ENCODE measurements around the gene TSSK6. TPM values are rescaled to one million over a fixed set of nuclear protein-coding genes. Genes with fewer than 3 reads are reported as not detected.

TSSK6 gene
- total RNA-seq, 1 donor from 2014 or later: 0.79 TPM

- no peak for DNase-seq (ENCODE audit: low read depth, low spot score)
These were observed 16.8 kb upstream of the TSSK6 start for GRCh38 chr19:19531951-19532805.

GRCh38 chr19:19530889-19531288 lies 15.5 kb upstream of the TSSK6 start:
- DNase-seq (ENCODE audit: low read depth, low spot score): no peak

- no peak for DNase-seq (ENCODE audit: low read depth, low spot score)
These were observed 15.1 kb upstream of the TSSK6 start for GRCh38 chr19:19530423-19530804.

- DNase-seq (ENCODE audit: low read depth, low spot score): no peak
These were observed 14.6 kb upstream of the TSSK6 start for GRCh38 chr19:19529783-19530422.

GRCh38 chr19:19528721-19529490 lies 13.6 kb upstream of the TSSK6 start, which contains the start of gene YJEFN3:
TSS of gene YJEFN3 (plus strand) at chr19:19528911. CDS start at chr19:19528933, 22 bp downstream.
- DNase-seq (ENCODE audit: low read depth, low spot score): no peak

GRCh38 chr19:19527674-19528625 lies 12.6 kb upstream of the TSSK6 start:
- DNase-seq (ENCODE audit: low read depth, low spot score): no peak

GRCh38 chr19:19527371-19527656 lies 12.0 kb upstream of the TSSK6 start:
- no peak for DNase-seq (ENCODE audit: low read depth, low spot score)

- DNase-seq (ENCODE audit: low read depth, low spot score): no peak
These were observed 11.4 kb upstream of the TSSK6 start for GRCh38 chr19:19526581-19527370.

- no peak for DNase-seq (ENCODE audit: low read depth, low spot score)
These were observed 10.4 kb upstream of the TSSK6 start for GRCh38 chr19:19525611-19526380.

- DNase-seq (ENCODE audit: low read depth, low spot score): no peak
These were observed 8.7 kb upstream of the TSSK6 start for GRCh38 chr19:19524053-19524452.

GRCh38 chr19:19523177-19523576 lies 7.8 kb upstream of the TSSK6 start:
- DNase-seq (ENCODE audit: low read depth, low spot score): no peak

GRCh38 chr19:19520989-19521388 lies 5.6 kb upstream of the TSSK6 start:
- DNase-seq (ENCODE audit: low read depth, low spot score): no peak

- DNase-seq (ENCODE audit: low read depth, low spot score): no peak
These were observed 1.9 kb upstream of the TSSK6 start for GRCh38 chr19:19517235-19517619.

GRCh38 chr19:19515642-19516519 lies 533 bp upstream of the TSSK6 start, which contains the start of gene NDUFA13:
TSS of gene NDUFA13 (plus strand) at chr19:19516225. CDS start at chr19:19516239, 14 bp downstream.
- peak; percentile 65 for DNase-seq (ENCODE audit: low read depth, low spot score)

- no peak for DNase-seq (ENCODE audit: low read depth, low spot score)
These were observed 1.1 kb downstream of the TSSK6 start for GRCh38 chr19:19514215-19514657.

- DNase-seq (ENCODE audit: low read depth, low spot score): no peak
These were observed 1.7 kb downstream of the TSSK6 start for GRCh38 chr19:19513682-19514081.

GRCh38 chr19:19510432-19510831 lies 4.9 kb downstream of the TSSK6 start:
- DNase-seq (ENCODE audit: low read depth, low spot score): no peak

GRCh38 chr19:19508217-19508616 lies 7.1 kb downstream of the TSSK6 start:
- DNase-seq (ENCODE audit: low read depth, low spot score): no peak

Data from pulmonary artery endothelial cell (primary cell).